Endometrium (tissue), 2 donors: ENCODE results near the gene KDM6B.
"Not testable (repeated sequence)": the region's sequence is repeated elsewhere in the genome, so short reads cannot be mapped to it uniquely, and the experiment has no call there.

Experiments used
- FAIRE-seq: peaks from 2 replicates; lab custom pipeline; 2012; peaks lifted over from hg19 to GRCh38; lab: Jason Lieb, UNC
- donor health status: control.
- donor health status: control.

Gene KDM6B

DNA sequence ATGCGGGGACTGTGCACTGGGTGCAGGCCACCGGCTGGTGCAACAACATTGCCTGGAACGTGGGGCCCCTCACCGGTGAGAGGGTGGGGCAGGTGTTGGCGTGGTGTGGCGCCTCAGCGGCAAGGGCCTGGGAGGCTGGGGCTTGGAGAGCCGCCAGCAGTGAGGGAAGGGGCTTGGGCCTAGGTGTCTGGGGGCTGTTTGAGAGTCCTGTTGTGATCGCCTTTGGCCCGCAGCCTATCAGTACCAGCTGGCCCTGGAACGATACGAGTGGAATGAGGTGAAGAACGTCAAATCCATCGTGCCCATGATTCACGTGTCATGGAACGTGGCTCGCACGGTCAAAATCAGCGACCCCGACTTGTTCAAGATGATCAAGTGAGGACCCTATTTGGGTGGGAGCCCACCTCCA is 18.2 kb downstream of the KDM6B start:
- FAIRE-seq = no peak

DNA sequence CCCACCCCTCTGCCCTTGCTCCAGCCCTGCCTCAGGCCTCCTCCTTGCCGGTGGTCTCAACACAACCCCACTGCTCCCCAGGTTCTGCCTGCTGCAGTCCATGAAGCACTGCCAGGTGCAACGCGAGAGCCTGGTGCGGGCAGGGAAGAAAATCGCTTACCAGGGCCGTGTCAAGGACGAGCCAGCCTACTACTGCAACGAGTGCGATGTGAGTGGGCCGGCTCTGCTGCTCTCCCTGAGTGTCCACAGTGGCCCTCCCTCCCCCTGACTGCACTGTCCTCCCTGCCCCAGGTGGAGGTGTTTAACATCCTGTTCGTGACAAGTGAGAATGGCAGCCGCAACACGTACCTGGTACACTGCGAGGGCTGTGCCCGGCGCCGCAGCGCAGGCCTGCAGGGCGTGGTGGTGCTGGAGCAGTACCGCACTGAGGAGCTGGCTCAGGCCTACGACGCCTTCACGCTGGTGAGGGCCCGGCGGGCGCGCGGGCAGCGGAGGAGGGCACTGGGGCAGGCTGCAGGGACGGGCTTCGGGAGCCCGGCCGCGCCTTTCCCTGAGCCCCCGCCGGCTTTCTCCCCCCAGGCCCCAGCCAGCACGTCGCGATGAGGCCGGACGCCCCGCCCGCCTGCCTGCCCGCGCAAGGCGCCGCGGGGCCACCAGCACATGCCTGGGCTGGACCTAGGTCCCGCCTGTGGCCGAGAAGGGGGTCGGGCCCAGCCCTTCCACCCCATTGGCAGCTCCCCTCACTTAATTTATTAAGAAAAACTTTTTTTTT is 19.1 kb downstream of the KDM6B start:
- no peak for FAIRE-seq

DNA sequence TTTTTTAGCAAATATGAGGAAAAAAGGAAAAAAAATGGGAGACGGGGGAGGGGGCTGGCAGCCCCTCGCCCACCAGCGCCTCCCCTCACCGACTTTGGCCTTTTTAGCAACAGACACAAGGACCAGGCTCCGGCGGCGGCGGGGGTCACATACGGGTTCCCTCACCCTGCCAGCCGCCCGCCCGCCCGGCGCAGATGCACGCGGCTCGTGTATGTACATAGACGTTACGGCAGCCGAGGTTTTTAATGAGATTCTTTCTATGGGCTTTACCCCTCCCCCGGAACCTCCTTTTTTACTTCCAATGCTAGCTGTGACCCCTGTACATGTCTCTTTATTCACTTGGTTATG is 19.6 kb downstream of the KDM6B start:
- no peak for FAIRE-seq

DNA sequence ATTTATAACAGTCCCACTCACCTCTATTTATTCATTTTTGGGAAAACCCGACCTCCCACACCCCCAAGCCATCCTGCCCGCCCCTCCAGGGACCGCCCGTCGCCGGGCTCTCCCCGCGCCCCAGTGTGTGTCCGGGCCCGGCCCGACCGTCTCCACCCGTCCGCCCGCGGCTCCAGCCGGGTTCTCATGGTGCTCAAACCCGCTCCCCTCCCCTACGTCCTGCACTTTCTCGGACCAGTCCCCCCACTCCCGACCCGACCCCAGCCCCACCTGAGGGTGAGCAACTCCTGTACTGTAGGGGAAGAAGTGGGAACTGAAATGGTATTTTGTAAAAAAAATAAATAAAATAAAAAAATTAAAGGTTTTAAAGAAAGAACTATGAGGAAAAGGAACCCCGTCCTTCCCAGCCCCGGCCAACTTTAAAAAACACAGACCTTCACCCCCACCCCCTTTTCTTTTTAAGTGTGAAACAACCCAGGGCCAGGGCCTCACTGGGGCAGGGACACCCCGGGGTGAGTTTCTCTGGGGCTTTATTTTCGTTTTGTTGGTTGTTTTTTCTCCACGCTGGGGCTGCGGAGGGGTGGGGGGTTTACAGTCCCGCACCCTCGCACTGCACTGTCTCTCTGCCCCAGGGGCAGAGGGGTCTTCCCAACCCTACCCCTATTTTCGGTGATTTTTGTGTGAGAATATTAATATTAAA is 20.2 kb downstream of the KDM6B start:
- FAIRE-seq = no peak

DNA sequence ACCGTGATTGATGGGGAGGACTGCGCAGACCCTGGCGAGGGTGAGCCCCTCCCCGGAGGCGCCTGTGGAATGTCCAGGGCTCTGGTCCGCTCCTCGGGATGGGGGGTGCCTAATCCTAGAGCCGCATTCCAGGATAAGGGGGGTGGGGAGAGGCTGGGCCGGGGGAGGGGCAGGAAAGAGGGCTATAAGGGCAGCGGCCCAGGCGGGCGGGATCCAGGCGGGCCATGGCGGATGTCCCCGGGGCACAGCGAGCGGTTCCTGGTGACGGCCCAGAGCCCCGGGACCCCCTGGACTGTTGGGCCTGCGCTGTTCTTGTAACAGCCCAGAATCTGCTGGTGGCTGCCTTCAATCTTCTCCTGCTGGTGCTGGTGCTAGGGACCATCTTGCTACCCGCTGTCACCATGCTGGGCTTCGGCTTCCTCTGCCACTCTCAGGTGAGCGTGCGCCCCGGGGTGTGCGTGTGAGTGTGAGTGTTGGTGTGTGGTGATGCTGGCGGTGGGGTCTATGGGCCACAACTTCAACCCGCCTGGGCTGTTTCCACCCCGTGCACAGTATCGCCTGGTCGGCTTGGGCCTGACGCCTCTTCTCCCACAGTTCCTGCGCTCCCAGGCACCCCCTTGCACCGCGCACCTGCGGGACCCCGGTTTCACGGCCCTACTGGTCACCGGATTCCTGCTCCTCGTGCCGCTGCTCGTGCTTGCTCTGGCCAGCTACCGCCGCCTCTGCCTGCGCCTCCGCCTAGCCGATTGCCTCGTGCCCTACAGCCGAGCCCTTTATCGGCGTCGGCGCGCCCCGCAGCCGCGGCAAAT is 21.0 kb downstream of the KDM6B start, which contains the start of gene TMEM88:
Gene TMEM88, plus strand, starts transcription at position 216 of the 809 bp plus-strand sequence. Its CDS starts 9 bp downstream, at position 225.
- no peak for FAIRE-seq

DNA sequence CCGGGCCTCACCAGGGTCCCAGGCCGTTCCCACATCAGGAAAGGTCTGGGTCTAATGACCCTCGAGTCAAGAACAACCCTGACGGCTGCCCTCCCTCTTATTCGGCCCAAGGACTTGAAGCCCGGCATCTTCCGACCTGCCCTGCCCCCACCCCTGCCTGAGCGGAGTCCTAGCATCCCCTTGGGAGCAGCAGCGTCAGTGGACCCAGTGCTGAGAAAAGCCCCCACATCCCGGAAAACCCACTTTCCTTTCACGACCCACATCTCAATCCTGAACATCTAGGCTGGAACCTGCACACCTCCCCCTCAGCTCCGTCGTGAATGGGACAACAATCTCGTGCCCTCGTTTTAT is 21.6 kb downstream of the KDM6B start:
- FAIRE-seq = no peak

DNA sequence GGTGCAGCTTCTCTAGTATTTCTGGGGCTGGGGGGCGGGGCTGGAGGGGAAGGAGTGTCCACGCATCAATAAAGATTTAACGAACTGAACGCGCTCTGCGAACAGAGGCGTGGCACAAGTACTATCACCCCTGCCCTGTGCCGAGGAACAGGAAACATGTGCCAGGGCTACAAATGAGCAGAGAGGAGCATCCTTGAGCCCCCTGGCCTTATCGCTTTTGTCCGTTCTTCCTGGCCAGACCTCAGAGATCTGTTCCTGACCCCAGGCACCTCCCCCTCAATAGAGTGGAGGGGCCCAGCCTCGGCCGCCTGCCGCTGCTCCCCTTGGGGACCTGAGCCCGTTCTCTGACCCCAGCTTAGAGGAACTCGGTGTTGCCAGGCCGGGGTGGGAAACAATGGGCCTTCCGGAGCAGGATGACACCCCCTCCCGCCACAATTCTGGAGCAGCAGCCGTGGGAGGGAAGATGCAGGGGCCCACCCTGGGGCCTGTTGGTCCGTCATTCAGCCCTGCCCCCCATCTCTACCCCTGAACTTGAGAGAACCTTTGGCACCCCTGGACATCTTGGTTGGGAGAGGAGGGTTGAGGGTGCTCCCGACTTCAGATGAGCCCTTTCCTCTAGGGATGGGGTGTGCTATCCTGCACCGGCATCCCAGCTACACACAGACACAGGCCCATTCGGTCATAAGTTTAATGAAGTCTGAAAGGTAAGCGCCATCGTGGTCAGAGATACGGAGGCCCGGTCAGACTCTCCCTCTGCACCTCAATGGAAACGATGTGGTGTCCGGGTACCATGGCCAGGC is 22.2 kb downstream of the KDM6B start:
- no peak for FAIRE-seq

DNA sequence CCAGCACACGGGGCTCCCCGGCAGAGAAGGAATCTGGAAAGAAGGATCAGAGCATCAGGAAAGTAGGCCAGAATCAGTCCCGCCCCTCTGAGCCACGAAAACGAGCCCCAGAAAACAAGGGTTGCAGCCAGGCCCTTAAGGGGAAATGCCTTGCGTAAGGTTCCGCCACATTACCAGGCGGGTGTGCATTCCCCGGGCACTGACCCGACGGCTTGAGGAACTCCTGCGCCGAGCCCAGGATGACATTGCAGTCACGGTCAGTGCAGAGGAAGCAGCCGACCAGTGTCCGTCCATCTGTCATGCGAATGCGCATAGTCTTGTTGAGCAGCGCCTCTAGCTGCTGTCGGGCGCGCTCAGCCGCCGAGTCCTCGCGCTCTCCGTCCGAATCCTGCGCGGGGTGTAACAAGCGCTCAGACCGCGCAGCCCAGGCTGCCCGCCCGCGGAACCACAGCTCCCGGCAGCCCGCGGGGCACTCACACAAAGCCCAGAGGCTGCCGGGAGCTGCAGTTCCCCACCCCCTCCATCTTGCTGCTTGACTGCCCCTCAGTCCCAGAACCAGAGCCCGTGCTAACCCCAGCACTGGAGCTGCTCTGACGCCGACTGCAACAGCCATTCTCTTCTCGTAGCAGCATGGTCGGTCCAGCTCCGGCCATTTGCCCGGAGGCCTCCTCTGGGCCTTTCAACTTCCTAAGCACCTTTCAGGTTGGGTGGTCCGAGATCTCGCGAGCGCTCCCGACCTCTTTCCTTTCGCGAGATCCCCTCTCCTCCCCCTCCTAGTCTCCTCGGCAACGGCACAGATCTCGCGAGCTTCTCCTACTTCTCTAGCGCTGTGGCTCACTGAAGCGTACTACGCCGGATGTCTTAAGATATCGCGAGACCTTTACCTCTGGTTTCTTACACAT is 23.0 kb downstream of the KDM6B start, which contains the start of gene NAA38:
Gene NAA38, minus strand, starts transcription at position 749 of the 902 bp plus-strand sequence. Its CDS starts 96 bp downstream, at position 653.
- FAIRE-seq = peak; percentile 98

DNA sequence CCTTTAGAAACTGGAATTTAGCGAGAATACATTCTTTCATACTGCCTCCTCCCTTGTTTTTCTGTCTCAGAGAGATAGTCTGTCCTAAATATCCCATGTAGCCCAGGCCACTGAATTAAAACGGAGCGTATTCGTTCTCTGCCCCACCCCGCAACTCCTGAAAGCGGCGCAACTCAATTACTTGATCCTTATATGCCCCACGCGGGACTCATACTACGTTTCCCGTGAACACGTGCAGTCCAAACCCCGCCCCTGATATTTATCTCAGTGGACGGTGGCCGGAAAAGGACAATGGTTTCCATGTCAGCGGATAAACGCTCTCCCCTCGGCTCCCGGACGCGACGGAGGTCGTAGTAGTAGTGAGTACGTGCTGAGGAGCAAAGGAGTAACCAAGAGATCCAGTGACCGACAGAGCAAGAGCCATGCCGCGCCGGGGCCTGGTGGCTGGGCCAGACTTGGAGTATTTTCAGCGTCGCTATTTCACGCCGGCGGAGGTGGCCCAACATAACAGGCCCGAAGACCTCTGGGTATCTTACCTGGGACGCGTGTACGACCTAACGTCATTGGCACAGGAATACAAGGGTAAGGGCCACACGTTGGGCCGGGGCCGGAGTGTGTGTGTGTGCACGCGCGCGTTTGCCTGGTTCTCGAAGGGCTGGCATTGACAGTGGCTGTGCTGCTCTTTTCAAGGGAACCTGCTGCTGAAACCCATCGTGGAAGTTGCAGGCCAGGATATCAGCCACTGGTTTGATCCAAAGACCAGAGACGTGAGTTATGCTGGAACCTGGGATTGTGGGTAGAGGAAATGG is 23.9 kb downstream of the KDM6B start, which contains the start of gene CYB5D1:
Gene CYB5D1, plus strand, starts transcription at position 291 of the 809 bp plus-strand sequence. Its CDS starts 132 bp downstream, at position 423.
- FAIRE-seq = no peak

DNA sequence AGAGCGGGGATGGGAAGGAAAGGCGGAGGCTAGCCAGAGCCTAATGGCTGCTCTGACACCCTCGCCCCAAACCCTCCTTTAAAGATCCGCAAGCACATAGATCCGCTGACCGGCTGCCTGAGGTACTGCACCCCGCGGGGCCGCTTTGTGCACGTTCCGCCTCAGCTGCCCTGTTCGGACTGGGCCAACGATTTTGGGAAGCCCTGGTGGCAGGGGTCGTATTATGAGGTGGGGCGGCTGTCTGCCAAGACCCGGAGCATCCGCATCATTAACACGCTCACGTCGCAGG is 24.4 kb downstream of the KDM6B start:
- no peak for FAIRE-seq

DNA sequence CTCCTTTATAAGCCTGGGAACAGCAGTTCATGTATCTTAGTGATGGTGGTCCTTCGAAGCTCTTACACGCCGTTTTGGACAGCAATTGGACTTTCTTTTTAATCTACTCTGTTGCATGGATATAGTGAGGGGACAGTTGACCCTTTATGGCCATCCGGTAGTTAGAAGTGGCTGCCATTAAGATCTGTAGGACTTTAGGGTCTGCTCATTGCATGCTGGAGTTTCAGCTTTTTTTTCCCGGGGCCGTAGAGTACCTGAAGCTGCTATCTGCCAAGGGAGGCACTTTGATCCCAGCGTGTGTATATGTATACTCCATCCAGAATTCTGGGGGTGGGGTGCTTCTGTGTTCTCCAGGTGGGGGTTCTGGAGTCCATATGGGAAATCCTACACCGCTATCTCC is 25.0 kb downstream of the KDM6B start:
- FAIRE-seq = no peak

DNA sequence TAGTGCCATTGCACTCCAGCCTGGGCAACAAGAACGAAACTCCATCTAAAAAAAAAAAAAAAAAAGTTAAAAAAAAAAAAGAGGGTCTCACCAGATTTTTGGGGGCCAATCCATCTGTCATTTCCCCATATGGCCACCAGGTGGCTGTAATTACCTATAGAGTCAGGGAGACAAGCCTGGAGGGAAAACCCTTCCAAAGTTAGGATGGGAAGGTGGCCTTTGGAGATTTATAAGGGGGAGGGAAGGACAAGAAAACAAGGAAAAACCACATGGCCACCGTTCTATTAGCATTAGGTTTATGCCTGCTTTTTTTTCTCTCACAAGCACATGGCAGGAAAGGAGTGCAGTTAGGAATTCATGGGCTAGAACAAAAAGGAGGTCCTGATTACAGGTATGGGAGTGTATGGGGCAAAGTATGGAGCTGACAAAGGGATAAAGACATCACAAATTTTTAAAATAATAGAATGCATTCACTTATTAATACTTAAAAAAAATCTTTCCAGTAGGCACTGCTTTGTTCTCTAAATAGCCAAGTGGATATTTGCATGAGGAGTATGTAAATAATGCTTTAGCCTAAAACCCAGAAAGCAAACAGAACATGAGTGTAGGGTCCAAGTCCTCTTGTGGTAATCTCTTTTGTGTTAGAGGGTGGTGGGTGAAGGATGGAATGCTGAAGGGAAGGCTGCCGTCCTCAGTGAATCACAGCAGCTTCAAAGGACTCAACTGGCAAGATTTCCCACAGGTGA is 28.8 kb downstream of the KDM6B start:
- peak; percentile 63 for FAIRE-seq

DNA sequence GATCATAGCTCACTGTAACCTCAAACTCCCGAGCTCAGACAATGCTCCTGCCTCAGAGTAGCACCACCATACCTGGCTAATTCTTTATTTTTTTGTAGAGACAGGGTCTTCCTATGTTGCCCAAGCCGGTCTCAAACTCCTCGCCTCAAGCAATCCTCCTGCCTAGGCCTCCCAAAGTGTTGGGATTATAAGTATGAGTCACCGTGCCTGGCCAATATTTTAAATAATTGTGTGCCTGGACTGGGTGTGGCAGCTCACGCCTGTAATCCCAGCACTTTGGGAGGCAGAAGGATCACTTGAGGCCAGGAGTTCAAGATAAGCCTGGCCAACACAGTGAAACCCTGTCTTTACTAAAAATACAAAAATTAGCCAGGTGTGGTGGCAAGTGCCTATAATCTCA is 30.4 kb downstream of the KDM6B start:
- not testable (repeated sequence) for FAIRE-seq

DNA sequence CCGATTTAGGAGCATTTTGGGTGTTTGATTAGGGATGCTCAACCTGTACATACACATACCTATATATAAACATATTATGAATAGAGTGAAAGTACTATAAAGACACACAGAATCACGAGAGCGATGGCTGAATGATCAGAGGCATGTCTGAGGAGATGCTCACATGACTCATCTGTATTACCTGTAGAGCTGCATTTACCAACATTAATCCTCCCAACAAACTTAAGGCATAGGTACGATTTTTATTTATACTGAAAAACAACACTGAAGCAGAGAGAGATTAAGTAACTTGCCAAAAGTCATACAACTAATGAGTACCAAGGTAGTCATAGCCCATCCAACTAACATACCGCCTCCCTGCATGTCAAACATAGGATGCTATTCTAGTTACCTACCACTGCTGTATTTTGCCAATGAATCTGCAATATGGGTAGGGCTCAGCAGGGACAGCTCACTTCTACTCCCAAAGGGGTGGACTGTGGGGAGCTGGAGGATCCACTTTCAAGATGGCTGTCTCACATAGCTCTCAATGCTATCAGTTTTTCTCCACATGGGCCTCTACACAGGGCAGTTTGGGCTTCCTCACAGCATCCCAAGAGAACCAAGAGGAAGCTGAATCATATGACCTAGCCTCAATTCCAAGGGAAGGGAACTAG is 31.1 kb downstream of the KDM6B start:
- no peak for FAIRE-seq

DNA sequence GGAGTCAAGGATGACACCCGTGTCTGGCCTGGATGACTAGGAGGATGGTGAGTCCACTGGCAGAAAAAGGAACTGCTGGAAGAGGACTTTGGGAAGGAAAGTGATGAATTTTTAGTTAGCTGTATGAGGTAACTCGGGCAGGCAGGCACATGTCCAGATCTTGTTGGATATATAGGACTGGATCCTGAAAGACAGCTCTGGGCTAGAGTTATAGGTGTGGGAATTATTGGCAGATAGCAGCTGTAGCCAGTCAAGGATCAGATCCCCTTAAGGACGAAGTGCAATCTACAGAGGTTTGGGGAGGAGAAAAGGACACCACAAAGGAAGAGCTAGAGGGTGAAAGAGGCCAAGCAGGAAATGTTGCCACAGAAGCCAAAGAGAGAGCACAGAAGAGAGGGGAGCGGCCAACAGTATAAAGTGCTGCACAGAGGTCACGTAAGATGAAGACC is 33.9 kb downstream of the KDM6B start:
- no peak for FAIRE-seq

DNA sequence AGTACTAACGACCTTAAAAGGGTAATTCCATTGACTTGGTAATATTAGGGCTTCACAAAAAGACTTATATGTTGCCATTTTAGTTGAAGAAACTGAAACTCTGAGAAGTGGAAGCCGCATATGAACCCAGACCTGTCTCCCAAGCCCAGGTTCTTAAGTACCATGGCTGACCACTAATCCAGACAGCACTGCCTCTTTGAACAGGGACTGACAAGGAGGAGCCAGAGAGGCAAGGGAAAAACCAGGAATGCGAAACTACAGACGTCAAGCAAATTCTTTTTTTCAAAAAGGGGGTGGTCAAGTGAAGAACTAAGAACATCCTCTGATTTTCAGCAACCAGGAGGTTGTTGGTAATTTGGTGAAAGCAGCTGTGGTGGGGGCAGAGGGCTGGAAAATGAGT is 39.0 kb downstream of the KDM6B start:
- no peak for FAIRE-seq

DNA sequence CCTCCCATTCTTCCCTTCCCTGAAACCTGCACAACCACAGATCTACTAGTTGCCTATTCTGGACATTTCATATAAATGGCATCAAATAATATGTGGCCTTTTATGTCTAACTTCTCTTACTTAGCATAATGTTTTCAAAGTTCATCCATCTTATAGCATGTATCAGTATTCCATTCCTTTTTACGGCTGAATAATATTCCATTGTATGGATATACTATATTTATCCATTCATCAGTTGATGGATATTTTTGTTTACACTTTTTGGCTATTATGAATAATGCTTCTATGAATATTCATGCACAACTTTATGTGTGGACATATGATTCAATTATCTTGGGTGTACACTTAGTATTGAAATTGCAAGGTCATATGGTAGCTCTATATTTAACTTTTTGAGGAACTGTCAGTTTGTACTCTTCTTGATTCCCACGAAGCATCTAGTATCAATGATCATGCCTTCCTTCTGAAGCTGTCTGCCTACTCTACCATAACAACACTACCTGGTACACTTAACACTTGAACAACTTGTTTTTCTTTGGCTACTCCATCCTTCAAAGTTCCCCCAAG is 41.9 kb downstream of the KDM6B start:
- no peak for FAIRE-seq

DNA sequence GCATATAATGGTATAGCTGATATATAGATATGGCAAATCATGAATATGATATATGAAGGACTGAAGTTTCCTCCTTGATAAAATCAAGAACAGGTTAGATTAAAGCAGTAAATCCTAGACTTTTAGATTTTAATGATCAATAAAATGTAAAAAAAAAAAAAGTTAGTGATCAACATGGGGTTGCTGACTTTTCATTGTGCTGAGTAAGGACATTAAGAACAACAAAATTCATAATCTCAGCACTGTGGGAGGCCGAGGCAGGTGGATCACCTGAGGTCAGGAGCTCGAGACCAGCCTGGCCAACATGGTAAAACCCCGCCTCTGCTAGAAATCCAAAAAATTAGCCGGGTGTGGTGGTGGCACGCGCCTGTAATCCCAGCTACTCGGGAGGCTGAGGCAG is 44.2 kb downstream of the KDM6B start:
- FAIRE-seq = peak; percentile 48
